A549 (cell line): ENCODE results near the gene AGBL2. TPM values are rescaled to one million over a fixed set of nuclear protein-coding genes. Genes with fewer than 3 reads are reported as not detected.

Experiments
- ATAC-seq, 2 experiments: fragments of 200-7000 bp in 1 of 2; fragments of >200 bp in 1 of 2; cut with Nextera tagmentation in 1 of 2; cut with Tn5 transposase in 1 of 2; 3 replicates each; pipeline versions ENCODE4 v1.8.0 to v1.9.1; 2018 to 2020; ENCODE audit warnings: mild to moderate bottlenecking in 1 of 2, moderate library complexity in 1 of 2
- CTCF ChIA-PET: fragments of 300-600 bp; sonication (Branson Sonifier 250); formaldehyde crosslinking; extraction: SDS; loops from one replicate; lab custom pipeline; 2021; ENCODE audit warnings: antibody characterized with exemption, inconsistent platforms; lab: Yijun Ruan, JAX
- POLR2A ChIA-PET: fragments of 350-600 bp; formaldehyde crosslinking; extraction: SDS; loops from one replicate; lab custom pipeline; 2021; ENCODE audit warnings: antibody characterized with exemption, inconsistent platforms; lab: Yijun Ruan, JAX
- DNase-seq, 2 experiments: peaks; one replicate each; pipeline versions ENCODE4 v3.0.0 to v3.0.0-alpha.2; 2011 to 2016; ENCODE audit warnings: low read depth in 1 of 2, low spot score in 1 of 2
- FAIRE-seq: peaks from 2 replicates; lab custom pipeline; 2011; peaks lifted over from hg19 to GRCh38; lab: Jason Lieb, UNC
- H3K27ac ChIP-seq, 2 experiments: fragments of >200 bp; sonication (Bioruptor Twin); formaldehyde crosslinking; 3 replicates each; pipeline ENCODE4 v1.5.1; 2016 to 2017
- H3K4me1 ChIP-seq: fragments of >200 bp; sonication (Bioruptor Twin); formaldehyde crosslinking; 3 replicates; pipeline ENCODE4 v1.6.1; 2016
- H3K4me2 ChIP-seq: fragments of >200 bp; sonication (Bioruptor Twin); formaldehyde crosslinking; 3 replicates; pipeline ENCODE4 v1.6.1; 2016
- H3K4me3 ChIP-seq: fragments of >200 bp; sonication (Bioruptor Twin); formaldehyde crosslinking; 3 replicates; pipeline ENCODE4 v1.5.1; 2016
- H3K9me3 ChIP-seq: fragments of >200 bp; sonication (Bioruptor Twin); formaldehyde crosslinking; 3 replicates; pipeline ENCODE4 v1.6.1; 2016
- CHD2 ChIP-seq: fragments of 150-350 bp; IDR thresholded peaks from 2 replicates; pipeline ENCODE4 v1.6.1; 2014; ENCODE audit warnings: low read length; ENCODE audit not compliant: partially characterized antibody
- EHF ChIP-seq: fragments of 250-450 bp; sonication (Bioruptor Pico); IDR thresholded peaks from 2 replicates; pipeline ENCODE4 v1.5.0; 2020; ENCODE audit warnings: mild to moderate bottlenecking
- EHMT2 ChIP-seq: fragments of 200-600 bp; sonication (generic); IDR thresholded peaks from 2 replicates; pipeline ENCODE4 v1.6.1; 2016; ENCODE audit warnings: antibody characterized with exemption, low read depth, mild to moderate bottlenecking, moderate library complexity
- FOSB ChIP-seq: fragments of 250-450 bp; sonication (Bioruptor Pico); IDR thresholded peaks from 2 replicates; pipeline ENCODE4 v1.5.0; 2020; ENCODE audit warnings: mild to moderate bottlenecking, moderate library complexity
- FOSL2 ChIP-seq, 2 experiments: fragments of 450-650 bp in 1 of 2; fragments of >200 bp in 1 of 2; sonication (Bioruptor Twin) in 1 of 2; formaldehyde crosslinking; IDR thresholded peaks; 2 replicates each; pipeline versions ENCODE4 v1.5.0 to v1.6.1; 2016 to 2020; ENCODE audit warnings: mild to moderate bottlenecking in 1 of 2, moderate library complexity in 1 of 2
- HDAC2 ChIP-seq: fragments of 200-600 bp; sonication (generic); IDR thresholded peaks from 2 replicates; pipeline ENCODE4 v1.6.1; 2016
- HEYL ChIP-seq: fragments of 250-450 bp; sonication (Bioruptor Pico); IDR thresholded peaks from 2 replicates; pipeline ENCODE4 v1.8.0; 2021; ENCODE audit warnings: mild to moderate bottlenecking, moderate library complexity
- HOXB5 ChIP-seq: fragments of 250-450 bp; sonication (Bioruptor Pico); IDR thresholded peaks from 2 replicates; pipeline ENCODE4 v1.5.0; 2020; ENCODE audit warnings: mild to moderate bottlenecking, moderate library complexity
- JUNB ChIP-seq: fragments of >200 bp; sonication (Bioruptor Twin); formaldehyde crosslinking; IDR thresholded peaks from 2 replicates; pipeline ENCODE4 v1.6.1; 2016
- MAFK ChIP-seq: fragments of 450-650 bp; IDR thresholded peaks from 2 replicates; pipeline ENCODE4 v1.6.1; 2014; ENCODE audit not compliant: partially characterized antibody
- MAZ ChIP-seq: fragments of 150-350 bp; IDR thresholded peaks from 2 replicates; pipeline ENCODE4 v1.6.1; 2014; ENCODE audit warnings: antibody characterized with exemption, low read depth, low read length, borderline replicate concordance
- MYC ChIP-seq: IDR thresholded peaks from 2 replicates; pipeline ENCODE4 v1.6.1; 2012; ENCODE audit warnings: mild to moderate bottlenecking, inconsistent platforms, low read length, improper control_type of control experiment, borderline replicate concordance
- NFE2L2 ChIP-seq: fragments of 150-350 bp; conservative IDR thresholded peaks from 2 replicates; pipeline ENCODE4 v1.6.1; 2014; ENCODE audit warnings: low read length
- POLR2AphosphoS2 ChIP-seq: conservative IDR thresholded peaks from 2 replicates; pipeline ENCODE4 v1.6.1; 2012; ENCODE audit warnings: low read length, improper control_type of control experiment, inconsistent platforms
- RFX5 ChIP-seq: fragments of 450-650 bp; IDR thresholded peaks from 2 replicates; pipeline ENCODE4 v1.7.1; 2014; ENCODE audit warnings: antibody characterized with exemption, mild to moderate bottlenecking, moderate library complexity
- RNF2 ChIP-seq: fragments of 200-600 bp; sonication (generic); IDR thresholded peaks from 2 replicates; pipeline ENCODE4 v1.6.1; 2016; ENCODE audit warnings: low read depth, mild to moderate bottlenecking, antibody characterized with exemption, moderate library complexity, borderline replicate concordance
- SMC3 ChIP-seq: fragments of >200 bp; sonication (Bioruptor Twin); formaldehyde crosslinking; IDR thresholded peaks from 3 replicates; pipeline ENCODE4 v1.6.1; 2018; ENCODE audit warnings: inconsistent platforms
- TP53 ChIP-seq: fragments of 250-450 bp; sonication (Bioruptor Pico); IDR thresholded peaks from 2 replicates; pipeline ENCODE4 v1.5.0; 2021; ENCODE audit warnings: mild to moderate bottlenecking, moderate library complexity
- ZC3H11A ChIP-seq: fragments of 450-650 bp; IDR thresholded peaks from 2 replicates; pipeline ENCODE4 v1.6.1; 2014; ENCODE audit warnings: antibody characterized with exemption, mild to moderate bottlenecking
- ZFP36 ChIP-seq: fragments of 450-650 bp; IDR thresholded peaks from 2 replicates; pipeline ENCODE4 v1.6.1; 2014; ENCODE audit warnings: borderline replicate concordance; ENCODE audit not compliant: partially characterized antibody
- WGBS: methylation state at CpG from one replicate; pipeline ENCODE4 v1.1.6; 2017; ENCODE audit errors: missing lambda C conversion rate; 5-methylcytosine and 5-hydroxymethylcytosine counted together
- polyA plus RNA-seq, 4 experiments: library from polyadenylated mRNA; depleted of rRNA in 3 of 4; stranded (reverse); fragments of >200 nt; fragmentation: RNase III in 1 of 4; extraction: RNeasy Plus Mini Kit Qiagen cat#74134 plus additional on column Dnase treatment in 1 of 4; gene quantifications; 2 replicates in 3 of 4; 3 replicates in 1 of 4; pipeline ENCODE4 v1.2.3, GENCODE V29; 2011 to 2017
- TF ChIP-seq, protein P1 (sequence below): fragments of 200-600 bp; sonication (generic); IDR thresholded peaks from 2 replicates; pipeline ENCODE4 v1.6.1; 2016; ENCODE audit warnings: antibody characterized with exemption, mild to moderate bottlenecking, moderate library complexity
- TF ChIP-seq, protein P2 (sequence below): fragments of 250-450 bp; sonication (Bioruptor Pico); IDR thresholded peaks from 2 replicates; pipeline ENCODE4 v1.5.0; 2020; ENCODE audit warnings: low read depth, mild to moderate bottlenecking, moderate library complexity
- TF ChIP-seq, protein P3 (sequence below): IDR thresholded peaks from 2 replicates; pipeline ENCODE4 v1.6.1; 2012
- TF ChIP-seq, protein P4 (sequence below): fragments of >200 bp; sonication (Bioruptor Twin); formaldehyde crosslinking; IDR thresholded peaks from 3 replicates; pipeline ENCODE4 v1.6.1; 2016
- TF ChIP-seq, protein P5 (sequence below): IDR thresholded peaks from 2 replicates; pipeline ENCODE4 v1.6.1; 2012; ENCODE audit warnings: low read depth, borderline replicate concordance
- TF ChIP-seq, protein P6 (sequence below): fragments of 250-450 bp; sonication (Bioruptor Pico); IDR thresholded peaks from 2 replicates; pipeline ENCODE4 v1.5.0; 2021; ENCODE audit warnings: mild to moderate bottlenecking, moderate library complexity, borderline replicate concordance
- TF ChIP-seq, protein P7 (sequence below): fragments of 150-350 bp; IDR thresholded peaks from 2 replicates; pipeline ENCODE4 v1.6.1; 2014; ENCODE audit warnings: low read depth, mild to moderate bottlenecking, low read length

Gene AGBL2
- polyA plus RNA-seq, 2 of the 4 experiments (the other 2 are of a cell fraction), result 1.9 to 7.4 TPM

DNA sequence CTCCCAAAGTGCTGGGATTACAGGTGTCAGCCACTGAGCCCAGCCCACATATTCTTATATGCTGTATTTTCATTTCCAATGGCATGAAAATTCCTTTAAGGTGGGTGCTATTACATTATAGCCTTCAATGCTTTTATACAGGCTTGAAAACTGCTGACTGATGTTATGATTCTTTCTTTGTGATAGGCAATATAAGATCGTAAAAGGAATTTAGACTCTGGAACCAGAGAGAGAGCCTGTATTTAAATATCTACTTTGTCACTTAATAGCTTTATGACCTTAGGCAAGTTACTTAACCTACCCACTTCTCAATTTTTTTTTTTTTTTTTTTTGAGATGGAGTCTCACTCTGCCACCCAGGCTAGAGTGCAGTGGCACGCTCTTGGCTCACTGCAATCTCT, 26.2 kb downstream of the AGBL2 start:
- FAIRE-seq, result no peak
- POLR2A ChIA-PET, result no interaction called here
- Histone ChIP-seq H3K4me2 (no peak overlapping the region), H3K4me3 (no peak overlapping the region), H3K9me3 (no peaks in the 10 kb centered on the region), H3K4me1 (no peaks in the 10 kb centered on the region), H3K27ac (no peak overlapping the region)
- no peak for ATAC-seq
- no peak for TF ChIP-seq MAZ
- TF ChIP-seq, protein P1, sequence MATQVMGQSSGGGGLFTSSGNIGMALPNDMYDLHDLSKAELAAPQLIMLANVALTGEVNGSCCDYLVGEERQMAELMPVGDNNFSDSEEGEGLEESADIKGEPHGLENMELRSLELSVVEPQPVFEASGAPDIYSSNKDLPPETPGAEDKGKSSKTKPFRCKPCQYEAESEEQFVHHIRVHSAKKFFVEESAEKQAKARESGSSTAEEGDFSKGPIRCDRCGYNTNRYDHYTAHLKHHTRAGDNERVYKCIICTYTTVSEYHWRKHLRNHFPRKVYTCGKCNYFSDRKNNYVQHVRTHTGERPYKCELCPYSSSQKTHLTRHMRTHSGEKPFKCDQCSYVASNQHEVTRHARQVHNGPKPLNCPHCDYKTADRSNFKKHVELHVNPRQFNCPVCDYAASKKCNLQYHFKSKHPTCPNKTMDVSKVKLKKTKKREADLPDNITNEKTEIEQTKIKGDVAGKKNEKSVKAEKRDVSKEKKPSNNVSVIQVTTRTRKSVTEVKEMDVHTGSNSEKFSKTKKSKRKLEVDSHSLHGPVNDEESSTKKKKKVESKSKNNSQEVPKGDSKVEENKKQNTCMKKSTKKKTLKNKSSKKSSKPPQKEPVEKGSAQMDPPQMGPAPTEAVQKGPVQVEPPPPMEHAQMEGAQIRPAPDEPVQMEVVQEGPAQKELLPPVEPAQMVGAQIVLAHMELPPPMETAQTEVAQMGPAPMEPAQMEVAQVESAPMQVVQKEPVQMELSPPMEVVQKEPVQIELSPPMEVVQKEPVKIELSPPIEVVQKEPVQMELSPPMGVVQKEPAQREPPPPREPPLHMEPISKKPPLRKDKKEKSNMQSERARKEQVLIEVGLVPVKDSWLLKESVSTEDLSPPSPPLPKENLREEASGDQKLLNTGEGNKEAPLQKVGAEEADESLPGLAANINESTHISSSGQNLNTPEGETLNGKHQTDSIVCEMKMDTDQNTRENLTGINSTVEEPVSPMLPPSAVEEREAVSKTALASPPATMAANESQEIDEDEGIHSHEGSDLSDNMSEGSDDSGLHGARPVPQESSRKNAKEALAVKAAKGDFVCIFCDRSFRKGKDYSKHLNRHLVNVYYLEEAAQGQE, result no peak
- no peak for TF ChIP-seq NFE2L2
- no peak for TF ChIP-seq FOSB (CRISPR knock-in tag)
- TF ChIP-seq JUNB, result no peak
- no peak for TF ChIP-seq MYC
- TF ChIP-seq CHD2, result no peak
- TF ChIP-seq FOSL2 (IDR thresholded peaks at IDR 0.05), result no peak
- no peak for TF ChIP-seq FOSL2 (CRISPR knock-in tag; IDR thresholded peaks at IDR 0.05)
- TF ChIP-seq MAFK, result no peak
- TF ChIP-seq, protein P2, sequence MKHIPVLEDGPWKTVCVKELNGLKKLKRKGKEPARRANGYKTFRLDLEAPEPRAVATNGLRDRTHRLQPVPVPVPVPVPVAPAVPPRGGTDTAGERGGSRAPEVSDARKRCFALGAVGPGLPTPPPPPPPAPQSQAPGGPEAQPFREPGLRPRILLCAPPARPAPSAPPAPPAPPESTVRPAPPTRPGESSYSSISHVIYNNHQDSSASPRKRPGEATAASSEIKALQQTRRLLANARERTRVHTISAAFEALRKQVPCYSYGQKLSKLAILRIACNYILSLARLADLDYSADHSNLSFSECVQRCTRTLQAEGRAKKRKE (CRISPR knock-in tag), result no peak
- no peak for TF ChIP-seq HDAC2
- TF ChIP-seq, protein P3, sequence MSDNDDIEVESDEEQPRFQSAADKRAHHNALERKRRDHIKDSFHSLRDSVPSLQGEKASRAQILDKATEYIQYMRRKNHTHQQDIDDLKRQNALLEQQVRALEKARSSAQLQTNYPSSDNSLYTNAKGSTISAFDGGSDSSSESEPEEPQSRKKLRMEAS, result no peak
- TF ChIP-seq, protein P4, sequence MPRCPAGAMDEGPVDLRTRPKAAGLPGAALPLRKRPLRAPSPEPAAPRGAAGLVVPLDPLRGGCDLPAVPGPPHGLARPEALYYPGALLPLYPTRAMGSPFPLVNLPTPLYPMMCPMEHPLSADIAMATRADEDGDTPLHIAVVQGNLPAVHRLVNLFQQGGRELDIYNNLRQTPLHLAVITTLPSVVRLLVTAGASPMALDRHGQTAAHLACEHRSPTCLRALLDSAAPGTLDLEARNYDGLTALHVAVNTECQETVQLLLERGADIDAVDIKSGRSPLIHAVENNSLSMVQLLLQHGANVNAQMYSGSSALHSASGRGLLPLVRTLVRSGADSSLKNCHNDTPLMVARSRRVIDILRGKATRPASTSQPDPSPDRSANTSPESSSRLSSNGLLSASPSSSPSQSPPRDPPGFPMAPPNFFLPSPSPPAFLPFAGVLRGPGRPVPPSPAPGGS, result no peak
- DNase-seq, result no peak
- CTCF ChIA-PET, result interaction anchor here (1.0 kb wide), 1 partner anchor 22 kb away, joined by 3 read pairs; no protein-coding TSS in a partner anchor
- 89% methylated on average over 2 of the region's 2 CpGs for WGBS

DNA sequence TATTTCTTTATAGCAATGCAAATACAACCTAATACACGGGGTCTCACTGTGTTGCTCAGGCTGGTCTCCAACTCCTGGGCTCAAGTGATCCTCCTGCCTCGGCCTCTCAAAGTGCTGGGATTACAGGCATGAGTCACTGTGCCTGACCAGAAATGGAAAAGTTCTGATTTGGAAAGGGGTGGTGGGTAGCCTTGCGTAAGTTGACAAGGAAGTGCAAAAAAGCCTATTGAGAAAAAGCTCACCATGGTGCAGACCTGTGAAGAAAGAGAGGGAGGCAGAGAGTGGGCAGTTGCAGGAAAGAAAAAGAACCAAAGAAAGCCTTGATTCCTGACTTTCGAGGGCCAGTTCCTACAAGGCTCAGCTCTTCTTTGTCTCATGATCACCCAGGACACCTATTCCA, 27.1 kb downstream of the AGBL2 start:
- WGBS, result 82% methylated on average over 4 of the region's 4 CpGs
- CTCF ChIA-PET, result interaction anchor here (0.5 to 0.6 kb wide), 2 partner anchors 34 to 116 kb away, joined by 3 to 4 read pairs; no protein-coding TSS in a partner anchor
- Histone ChIP-seq H3K4me2 (no peak overlapping the region), H3K27ac (no peak overlapping the region), H3K4me3 (no peak overlapping the region), H3K9me3 (no peaks in the 10 kb centered on the region), H3K4me1 (no peaks in the 10 kb centered on the region)
- TF ChIP-seq RNF2, result no peak
- TF ChIP-seq POLR2AphosphoS2, result no peak
- no peak for TF ChIP-seq ZFP36
- TF ChIP-seq TP53, result no peak
- no peak for TF ChIP-seq HOXB5
- no peak for TF ChIP-seq RFX5
- TF ChIP-seq, protein P5, sequence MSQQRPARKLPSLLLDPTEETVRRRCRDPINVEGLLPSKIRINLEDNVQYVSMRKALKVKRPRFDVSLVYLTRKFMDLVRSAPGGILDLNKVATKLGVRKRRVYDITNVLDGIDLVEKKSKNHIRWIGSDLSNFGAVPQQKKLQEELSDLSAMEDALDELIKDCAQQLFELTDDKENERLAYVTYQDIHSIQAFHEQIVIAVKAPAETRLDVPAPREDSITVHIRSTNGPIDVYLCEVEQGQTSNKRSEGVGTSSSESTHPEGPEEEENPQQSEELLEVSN, result no peak
- no peak for TF ChIP-seq ZC3H11A
- TF ChIP-seq EHF (CRISPR knock-in tag), result no peak
- TF ChIP-seq, protein P6, sequence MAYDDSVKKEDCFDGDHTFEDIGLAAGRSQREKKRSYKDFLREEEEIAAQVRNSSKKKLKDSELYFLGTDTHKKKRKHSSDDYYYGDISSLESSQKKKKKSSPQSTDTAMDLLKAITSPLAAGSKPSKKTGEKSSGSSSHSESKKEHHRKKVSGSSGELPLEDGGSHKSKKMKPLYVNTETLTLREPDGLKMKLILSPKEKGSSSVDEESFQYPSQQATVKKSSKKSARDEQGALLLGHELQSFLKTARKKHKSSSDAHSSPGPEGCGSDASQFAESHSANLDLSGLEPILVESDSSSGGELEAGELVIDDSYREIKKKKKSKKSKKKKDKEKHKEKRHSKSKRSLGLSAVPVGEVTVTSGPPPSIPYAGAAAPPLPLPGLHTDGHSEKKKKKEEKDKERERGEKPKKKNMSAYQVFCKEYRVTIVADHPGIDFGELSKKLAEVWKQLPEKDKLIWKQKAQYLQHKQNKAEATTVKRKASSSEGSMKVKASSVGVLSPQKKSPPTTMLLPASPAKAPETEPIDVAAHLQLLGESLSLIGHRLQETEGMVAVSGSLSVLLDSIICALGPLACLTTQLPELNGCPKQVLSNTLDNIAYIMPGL (CRISPR knock-in tag), result no peak
- TF ChIP-seq, protein P7, sequence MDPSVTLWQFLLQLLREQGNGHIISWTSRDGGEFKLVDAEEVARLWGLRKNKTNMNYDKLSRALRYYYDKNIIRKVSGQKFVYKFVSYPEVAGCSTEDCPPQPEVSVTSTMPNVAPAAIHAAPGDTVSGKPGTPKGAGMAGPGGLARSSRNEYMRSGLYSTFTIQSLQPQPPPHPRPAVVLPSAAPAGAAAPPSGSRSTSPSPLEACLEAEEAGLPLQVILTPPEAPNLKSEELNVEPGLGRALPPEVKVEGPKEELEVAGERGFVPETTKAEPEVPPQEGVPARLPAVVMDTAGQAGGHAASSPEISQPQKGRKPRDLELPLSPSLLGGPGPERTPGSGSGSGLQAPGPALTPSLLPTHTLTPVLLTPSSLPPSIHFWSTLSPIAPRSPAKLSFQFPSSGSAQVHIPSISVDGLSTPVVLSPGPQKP, result no peak
- TF ChIP-seq EHMT2, result no peak
- no peak for TF ChIP-seq HEYL
- TF ChIP-seq SMC3, result no peak
- no peak for DNase-seq
- POLR2A ChIA-PET, result interaction anchor here (0.7 kb wide), 1 partner anchor 27 kb away, joined by 3 read pairs; the partner anchor contains the start of gene AGBL2
- ATAC-seq, result no peak
- no peak for FAIRE-seq
